HEK293 (cell line): Measurements from ENCODE around the gene STON2.

Experiments
- ATF2 ChIP-seq: fragments of 450-650 bp; formaldehyde crosslinking; IDR thresholded peaks from 2 replicates; pipeline ENCODE4 v1.5.1; 2016; ENCODE audit warnings: missing biosample characterization, missing genetic modification characterization, low read depth
- FEZF1 ChIP-seq: fragments of 450-650 bp; formaldehyde crosslinking; IDR thresholded peaks from 2 replicates; pipeline ENCODE4 v1.5.1; 2016; ENCODE audit warnings: missing biosample characterization, missing genetic modification characterization
- HOXA7 ChIP-seq: sonication (generic); formaldehyde crosslinking; IDR thresholded peaks from 2 replicates; pipeline ENCODE4 v1.8.1; 2022; ENCODE audit warnings: missing genetic modification reagents, borderline replicate concordance
- KLF7 ChIP-seq: fragments of 450-650 bp; formaldehyde crosslinking; IDR thresholded peaks from 2 replicates; pipeline ENCODE4 v1.5.1; 2016; ENCODE audit warnings: missing biosample characterization, missing genetic modification characterization, borderline replicate concordance
- KLF8 ChIP-seq: fragments of 450-650 bp; formaldehyde crosslinking; IDR thresholded peaks from 2 replicates; pipeline ENCODE4 v1.5.1; 2016; ENCODE audit warnings: missing biosample characterization, missing genetic modification characterization
- KLF9 ChIP-seq: fragments of 450-650 bp; formaldehyde crosslinking; IDR thresholded peaks from 2 replicates; pipeline ENCODE4 v1.5.1; 2016; ENCODE audit warnings: missing biosample characterization, missing genetic modification characterization, low read depth
- MEIS1 ChIP-seq: sonication (generic); formaldehyde crosslinking; IDR thresholded peaks from 2 replicates; pipeline ENCODE4 v1.8.1; 2022; ENCODE audit warnings: missing genetic modification reagents, mild to moderate bottlenecking, borderline replicate concordance
- SCRT2 ChIP-seq: fragments of 450-650 bp; formaldehyde crosslinking; IDR thresholded peaks from 2 replicates; pipeline ENCODE4 v1.5.1; 2016; ENCODE audit warnings: missing biosample characterization, missing genetic modification characterization
- TRIM28 ChIP-seq: IDR thresholded peaks from 2 replicates; pipeline ENCODE4 v1.6.1; 2011; ENCODE audit warnings: low read length, control low read depth, borderline replicate concordance
- TSHZ1 ChIP-seq: fragments of 450-650 bp; formaldehyde crosslinking; IDR thresholded peaks from 2 replicates; pipeline ENCODE4 v1.5.1; 2016; ENCODE audit warnings: missing biosample characterization, missing genetic modification characterization, borderline replicate concordance
- WT1 ChIP-seq: fragments of 450-650 bp; formaldehyde crosslinking; IDR thresholded peaks from 2 replicates; pipeline ENCODE4 v1.5.1; 2016; ENCODE audit warnings: missing biosample characterization, missing genetic modification characterization
- ZBTB20 ChIP-seq: fragments of 450-650 bp; formaldehyde crosslinking; IDR thresholded peaks from 2 replicates; pipeline ENCODE4 v1.5.1; 2016; ENCODE audit warnings: missing biosample characterization, missing genetic modification characterization
- ZBTB21 ChIP-seq: fragments of 450-650 bp; formaldehyde crosslinking; IDR thresholded peaks from 2 replicates; pipeline ENCODE4 v1.5.1; 2017; ENCODE audit warnings: missing biosample characterization, missing genetic modification characterization
- ZBTB48 ChIP-seq: fragments of 450-650 bp; formaldehyde crosslinking; IDR thresholded peaks from 2 replicates; pipeline ENCODE4 v1.5.1; 2016; ENCODE audit warnings: missing biosample characterization, missing genetic modification characterization
- ZBTB49 ChIP-seq: fragments of 450-650 bp; formaldehyde crosslinking; IDR thresholded peaks from 2 replicates; pipeline ENCODE4 v1.5.1; 2016; ENCODE audit warnings: missing biosample characterization, missing genetic modification characterization, low read depth
- ZNF10 ChIP-seq: fragments of 450-650 bp; formaldehyde crosslinking; IDR thresholded peaks from 2 replicates; pipeline ENCODE4 v1.5.1; 2017; ENCODE audit warnings: missing biosample characterization, missing genetic modification characterization
- ZNF155 ChIP-seq: fragments of 450-650 bp; formaldehyde crosslinking; IDR thresholded peaks from 2 replicates; pipeline ENCODE4 v1.5.1; 2016; ENCODE audit warnings: missing biosample characterization, missing genetic modification characterization
- ZNF274 ChIP-seq, 2 experiments: fragments of 200-500 bp in 1 of 2; fragments of 450-650 bp in 1 of 2; sonication (Bioruptor generic) in 1 of 2; formaldehyde crosslinking in 1 of 2; IDR thresholded peaks; 2 replicates each; pipeline versions ENCODE4 v1.5.1 to v1.6.1; 2014 to 2016; ENCODE audit warnings: borderline replicate concordance in 1 of 2, inconsistent platforms in 1 of 2, low read length in 1 of 2, missing biosample characterization in 1 of 2, missing genetic modification characterization in 1 of 2
- ZNF302 ChIP-seq: fragments of 450-650 bp; formaldehyde crosslinking; IDR thresholded peaks from 2 replicates; pipeline ENCODE4 v1.5.1; 2016; ENCODE audit warnings: missing biosample characterization, missing genetic modification characterization, low read depth
- ZNF324 ChIP-seq: fragments of 450-650 bp; formaldehyde crosslinking; IDR thresholded peaks from 2 replicates; pipeline ENCODE4 v1.5.1; 2016; ENCODE audit warnings: missing biosample characterization, missing genetic modification characterization
- ZNF341 ChIP-seq: fragments of 450-650 bp; formaldehyde crosslinking; IDR thresholded peaks from 2 replicates; pipeline ENCODE4; 2016; ENCODE audit warnings: low read depth, missing biosample characterization, missing genetic modification characterization
- ZNF354C ChIP-seq: fragments of 450-650 bp; formaldehyde crosslinking; IDR thresholded peaks from 2 replicates; pipeline ENCODE4 v1.5.1; 2016; ENCODE audit warnings: missing biosample characterization, missing genetic modification characterization, low read depth, borderline replicate concordance
- ZNF394 ChIP-seq: fragments of 450-650 bp; formaldehyde crosslinking; IDR thresholded peaks from 2 replicates; pipeline ENCODE4 v1.5.1; 2016; ENCODE audit warnings: missing biosample characterization, missing genetic modification characterization, mild to moderate bottlenecking, moderate library complexity, borderline replicate concordance
- ZNF48 ChIP-seq: fragments of 450-650 bp; formaldehyde crosslinking; IDR thresholded peaks from 2 replicates; pipeline ENCODE4 v1.5.1; 2016; ENCODE audit warnings: missing biosample characterization, missing genetic modification characterization
- ZNF514 ChIP-seq: fragments of 450-650 bp; formaldehyde crosslinking; IDR thresholded peaks from 2 replicates; pipeline ENCODE4 v1.5.1; 2016; ENCODE audit warnings: missing biosample characterization, missing genetic modification characterization
- ZNF521 ChIP-seq: fragments of 450-650 bp; formaldehyde crosslinking; IDR thresholded peaks from 2 replicates; pipeline ENCODE4 v1.5.1; 2017; ENCODE audit warnings: missing biosample characterization, mild to moderate bottlenecking, missing genetic modification characterization
- ZNF561 ChIP-seq: fragments of 450-650 bp; IDR thresholded peaks from 2 replicates; pipeline ENCODE4 v1.5.1; 2018; ENCODE audit warnings: missing biosample characterization, missing genetic modification characterization, borderline replicate concordance
- ZNF624 ChIP-seq: fragments of 450-650 bp; formaldehyde crosslinking; IDR thresholded peaks from 2 replicates; pipeline ENCODE4 v1.5.1; 2017; ENCODE audit warnings: missing biosample characterization, missing genetic modification characterization
- ZNF660 ChIP-seq: fragments of 450-650 bp; IDR thresholded peaks from 2 replicates; pipeline ENCODE4 v1.5.1; 2018; ENCODE audit warnings: missing biosample characterization, mild to moderate bottlenecking, missing genetic modification characterization
- ZNF664 ChIP-seq: fragments of 450-650 bp; formaldehyde crosslinking; IDR thresholded peaks from 2 replicates; pipeline ENCODE4 v1.5.1; 2016; ENCODE audit warnings: missing biosample characterization, missing genetic modification characterization
- ZNF707 ChIP-seq: fragments of 450-650 bp; formaldehyde crosslinking; IDR thresholded peaks from 2 replicates; pipeline ENCODE4 v1.5.1; 2016; ENCODE audit warnings: missing biosample characterization, missing genetic modification characterization
- ZNF747 ChIP-seq: fragments of 450-650 bp; formaldehyde crosslinking; IDR thresholded peaks from 2 replicates; pipeline ENCODE4 v1.5.1; 2016; ENCODE audit warnings: missing biosample characterization, missing genetic modification characterization
- ZNF768 ChIP-seq: fragments of 450-650 bp; formaldehyde crosslinking; IDR thresholded peaks from 2 replicates; pipeline ENCODE4 v1.5.1; 2018; ENCODE audit warnings: missing biosample characterization, mild to moderate bottlenecking, missing genetic modification characterization
- ZNF776 ChIP-seq: fragments of 450-650 bp; formaldehyde crosslinking; IDR thresholded peaks from 2 replicates; pipeline ENCODE4 v1.5.0; 2017; ENCODE audit warnings: missing biosample characterization, missing genetic modification characterization, borderline replicate concordance

Gene STON2

GRCh38 chr14:81219210-81219758, 180.8 kb downstream of the STON2 start (continued):
- TF ChIP-seq ATF2 (tag by site-specific recombination) (peak; percentile 54; the same call in 1 of the 2 replicates), TSHZ1 (no peak), KLF8 (tag by site-specific recombination) (peak; percentile 20; the same call in 1 of the 2 replicates), ZNF707 (tag by site-specific recombination) (no peak), TRIM28 (no peak; the same call in 1 of the 2 replicates), ZNF394 (no peak; the same call in 1 of the 2 replicates), ZNF155 (tag by site-specific recombination) (no peak), ZBTB48 (tag by site-specific recombination) (peak; percentile 38; the same call in 1 of the 2 replicates), ZNF561 (tag by site-specific recombination) (peak; percentile 66; the same call in 1 of the 2 replicates), SCRT2 (tag by site-specific recombination) (no peak), ZBTB49 (no peak), ZNF324 (tag by site-specific recombination) (no peak), WT1 (tag by site-specific recombination) (no peak), ZNF302 (tag by site-specific recombination) (no peak), ZNF354C (no peak), ZNF768 (no peak), ZNF514 (tag by site-specific recombination) (no peak), ZBTB20 (tag by site-specific recombination) (peak; percentile 40; the same call in 1 of the 2 replicates), HOXA7 (no peak), ZNF521 (tag by site-specific recombination) (no peak), ZNF624 (no peak), ZNF10 (no peak), KLF9 (tag by site-specific recombination) (no peak), ZNF48 (no peak), ZNF341 (tag by site-specific recombination) (peak; percentile 93), ZNF747 (no peak), ZNF776 (tag by site-specific recombination) (no peak), FEZF1 (tag by site-specific recombination) (no peak), ZNF274 (IDR thresholded peaks at IDR 0.05; ENCODE audit: low read length) (no peak), ZNF274 (tag by site-specific recombination; IDR thresholded peaks at IDR 0.05; ENCODE audit: borderline replicate concordance) (no peak), ZNF660 (tag by site-specific recombination) (peak; percentile 69), ZBTB21 (no peak), MEIS1 (CRISPR knock-in tag) (no peak), ZNF664 (tag by site-specific recombination) (no peak), KLF7 (tag by site-specific recombination) (no peak)
